HepG2 (cell line): Measurements from ENCODE around the gene PLCL2. TPM values are rescaled to one million over a fixed set of nuclear protein-coding genes. Genes with fewer than 3 reads are reported as not detected.

Experiments used
- ATAC-seq: fragments of 200-7000 bp; cut with Tn5 transposase; 3 replicates; pipeline ENCODE4 v1.9.1; 2020; ENCODE audit warnings: mild to moderate bottlenecking, moderate library complexity
- BruUV-seq: library from RNA; stranded (reverse); fragments of 400-500 nt; replicated peaks from 2 replicates; lab custom pipeline; 2021; lab: Mats Ljungman, UMichigan
- CTCF ChIA-PET: fragments of 300-600 bp; formaldehyde crosslinking; extraction: SDS; loops from one replicate; lab custom pipeline; 2021; ENCODE audit warnings: low total read pairs, inconsistent platforms, low intra/inter-chr PET ratio; lab: Yijun Ruan, JAX
- POLR2A ChIA-PET: fragments of 350-600 bp; sonication (Branson Sonifier 250); formaldehyde crosslinking; loops from one replicate; lab custom pipeline; 2020; ENCODE audit warnings: antibody characterized with exemption, inconsistent platforms; lab: Yijun Ruan, JAX
- DNase-seq: peaks from one replicate; pipeline ENCODE4 v3.0.0-alpha.2; 2015; ENCODE audit warnings: low spot score
- FAIRE-seq: peaks from 3 replicates; lab custom pipeline; 2011; peaks lifted over from hg19 to GRCh38; lab: Jason Lieb, UNC
- H2AFZ ChIP-seq: one replicate; pipeline ENCODE4 v1.6.1; 2011; ENCODE audit warnings: low read length, inconsistent platforms
- H3K27ac ChIP-seq: fragments of 300-600 bp; 3 replicates; pipeline ENCODE4 v1.8.0; 2011; ENCODE audit warnings: mixed run types, mild to moderate bottlenecking, mixed read lengths, low read length, inconsistent platforms; ENCODE audit not compliant: insufficient read depth; ENCODE audit errors: extremely low read length
- H3K27me3 ChIP-seq, 2 experiments: fragments of 200-600 bp in 1 of 2; 2 replicates in 1 of 2; 3 replicates in 1 of 2; pipeline versions ENCODE4 v1.6.0 to v1.8.0; 2011; ENCODE audit warnings: low read length in 2 of 2, mild to moderate bottlenecking in 2 of 2, moderate library complexity in 2 of 2, inconsistent platforms in 1 of 2; ENCODE audit not compliant: insufficient read depth in 2 of 2, control insufficient read depth in 1 of 2
- H3K36me3 ChIP-seq, 2 experiments: fragments of 200-600 bp in 1 of 2; replicated peaks in 1 of 2; 2 replicates in 1 of 2; 3 replicates in 1 of 2; pipeline versions ENCODE4 v1.5.1 to v1.8.0; 2011; ENCODE audit warnings: low read length in 2 of 2, inconsistent platforms in 1 of 2; ENCODE audit not compliant: insufficient read depth in 2 of 2, control insufficient read depth in 1 of 2
- H3K4me1 ChIP-seq: 2 replicates; pipeline ENCODE4 v1.5.1; 2012; ENCODE audit warnings: low read length, inconsistent platforms; ENCODE audit not compliant: insufficient read depth
- H3K4me2 ChIP-seq: 2 replicates; pipeline ENCODE4 v1.6.0; 2011; ENCODE audit warnings: low read depth, low read length, inconsistent platforms
- H3K4me3 ChIP-seq, 3 experiments: fragments of 200-600 bp in 1 of 3; sonication (generic), shearing (Covaris generic) in 1 of 3; replicated peaks in 1 of 3; 2 replicates each; pipeline ENCODE4 v1.5.1; 2011 to 2016; ENCODE audit warnings: low read length in 3 of 3, inconsistent platforms in 2 of 3, low read depth in 2 of 3, mild to moderate bottlenecking in 2 of 3, control low read depth in 1 of 3, mixed read lengths in 1 of 3; ENCODE audit not compliant: insufficient read depth in 1 of 3
- H3K79me2 ChIP-seq: one replicate; pipeline ENCODE4 v1.6.1; 2011; ENCODE audit warnings: low read length, inconsistent platforms; ENCODE audit not compliant: insufficient read depth
- H3K9ac ChIP-seq: 2 replicates; pipeline ENCODE4 v1.6.0; 2011; ENCODE audit warnings: mild to moderate bottlenecking, low read depth, low read length, inconsistent platforms; ENCODE audit not compliant: insufficient read depth
- H3K9me3 ChIP-seq: 2 replicates; pipeline ENCODE4 v1.5.1; 2012; ENCODE audit warnings: mild to moderate bottlenecking, low read length
- H4K20me1 ChIP-seq: 2 replicates; pipeline ENCODE4 v1.6.0; 2011; ENCODE audit warnings: inconsistent platforms, mild to moderate bottlenecking, low read length, moderate library complexity; ENCODE audit not compliant: insufficient read depth
- EZH2 ChIP-seq: conservative IDR thresholded peaks from 2 replicates; pipeline ENCODE4 v1.6.1; 2012; ENCODE audit warnings: mild to moderate bottlenecking, low read depth, low read length, moderate library complexity
- GPN1 ChIP-seq: sonication (generic); formaldehyde crosslinking; IDR thresholded peaks from 2 replicates; pipeline ENCODE4 v1.5.1; 2020; ENCODE audit warnings: missing genetic modification reagents, borderline replicate concordance
- MAFF ChIP-seq: IDR thresholded peaks from 2 replicates; pipeline ENCODE4 v1.6.1; 2011; ENCODE audit warnings: low read depth, low read length, improper control_type of control experiment
- MAFK ChIP-seq, 2 experiments: IDR thresholded peaks in 1 of 2; conservative IDR thresholded peaks in 1 of 2; 2 replicates each; pipeline ENCODE4 v1.6.1; 2011; ENCODE audit warnings: improper control_type of control experiment in 2 of 2, low read length in 2 of 2
- ZNF383 ChIP-seq: sonication (generic); formaldehyde crosslinking; IDR thresholded peaks from 2 replicates; pipeline ENCODE4 v1.4.0; 2020; ENCODE audit warnings: missing genetic modification reagents, mild to moderate bottlenecking, borderline replicate concordance
- WGBS: methylation state at CpG from one replicate; pipeline ENCODE4 v1.1.6; 2017; ENCODE audit warnings: low lambda C conversion rate; 5-methylcytosine and 5-hydroxymethylcytosine counted together
- in situ Hi-C: cut with HindIII; loops from 2 replicates; pipeline ENCODE4 v1.10.0; 2017; ENCODE audit warnings: low pct_unique_long_range_greater_than_20kb; ENCODE audit not compliant: extremely low pct_ligation_motif_present
- intact Hi-C: fragments of 100-400 bp; cut with micrococcal nuclease; formaldehyde crosslinking; loops from one replicate; pipeline ENCODE4 v1.10.0; 2022; ENCODE audit not compliant: unreplicated experiment
- polyA plus RNA-seq, 8 experiments: library from polyadenylated mRNA; depleted of rRNA in 3 of 8; stranded (reverse) in 7 of 8; unstranded in 1 of 8; fragments of >200 nt; fragmentation: Illumina TruSeq in 4 of 8; extraction: Trizol in 4 of 8; gene quantifications; 2 replicates each; pipeline versions ENCODE4 v1.2.1 to v1.2.3, GENCODE V29; 2011 to 2016; ENCODE audit warnings: low read depth in 4 of 8, missing spikeins in 1 of 8, mixed read lengths in 1 of 8; ENCODE audit not compliant: insufficient read depth in 1 of 8
- total RNA-seq, 5 experiments: library from RNA; depleted of rRNA; stranded (reverse); fragments of >200 nt; fragmentation: Illumina TruSeq; extraction: Trizol; gene quantifications; 2 replicates each; pipeline ENCODE4 v1.2.3, GENCODE V29; 2016; ENCODE audit warnings: low read depth in 1 of 5

Gene PLCL2
- total and polyA plus RNA-seq, 2 of the 13 experiments (the other 11 are each of a cell fraction or from before 2014, with no cell fraction given), result not detected

GRCh38 chr3:17089314-17089700 is 204.6 kb downstream of the PLCL2 start:
- H3K4me2 ChIP-seq, result no peak overlapping the region
- peaks cover 0 to 14% of the 10 kb centered on the region in 2 experiments; a peak in 2 of 5 replicates for H3K27me3 ChIP-seq
- H3K4me1 ChIP-seq, result no peaks in the 10 kb centered on the region
- no peak overlapping the region for H3K4me3 ChIP-seq
- no peak overlapping the region for H3K9ac ChIP-seq
- CTCF ChIA-PET, result no interaction called here
- intact Hi-C loops, result no loop called here
- POLR2A ChIA-PET, result no interaction called here
- ATAC-seq (no peak), FAIRE-seq (no peak)
- H3K79me2 ChIP-seq, result no peaks in the 10 kb centered on the region
- H3K36me3 ChIP-seq, result no peaks in the 10 kb centered on the region
- TF ChIP-seq GPN1, result no peak
- TF ChIP-seq, all 625 proteins: peak for 0
- DNase-seq, result no peak
- Histone ChIP-seq H3K27ac (no peak overlapping the region), H4K20me1 (no peaks in the 10 kb centered on the region), H3K9me3 (no peaks in the 10 kb centered on the region), H2AFZ (no peak overlapping the region)
- in situ Hi-C loops, result no loop called here
- BruUV-seq, result no TSS peak

- ChIA-PET POLR2A (no interaction called here), CTCF (no interaction called here)
- intact Hi-C loops (no loop called here), in situ Hi-C loops (no loop called here)
- ATAC-seq, result no peak
- Histone ChIP-seq H3K27me3 (peaks cover 0 to 14% of the 10 kb centered on the region in 2 experiments; a peak in 2 of 5 replicates), H3K4me1 (no peaks in the 10 kb centered on the region), H3K4me2 (no peak overlapping the region), H3K4me3 (no peak overlapping the region), H3K79me2 (no peaks in the 10 kb centered on the region), H3K36me3 (no peaks in the 10 kb centered on the region), H3K27ac (no peak overlapping the region), H3K9me3 (no peaks in the 10 kb centered on the region), H2AFZ (no peak overlapping the region), H4K20me1 (no peaks in the 10 kb centered on the region), H3K9ac (no peak overlapping the region)
- BruUV-seq, result no TSS peak
- no peak for DNase-seq
- no peak for FAIRE-seq
- 0 out of 2 replicates have a peak, but pooled peaks have one; percentile 44 for TF ChIP-seq MAFF
- no peak for TF ChIP-seq ZNF383 (CRISPR knock-in tag)
- TF ChIP-seq EZH2, result no peak
- peak; percentile 43 to 74; a peak in 3 of 4 replicates for TF ChIP-seq MAFK (conservative IDR thresholded peaks at IDR 0.05 in 1 of 2, IDR thresholded peaks at IDR 0.05 in 1 of 2; ENCODE audit: low read length in 2 of 2)
- 3% methylated on average over 6 of the region's 6 CpGs for WGBS
These were observed 205.7 kb downstream of the PLCL2 start for GRCh38 chr3:17090280-17090983.
